ENCODE data around the gene MEF2A.

Gene MEF2A

DNA sequence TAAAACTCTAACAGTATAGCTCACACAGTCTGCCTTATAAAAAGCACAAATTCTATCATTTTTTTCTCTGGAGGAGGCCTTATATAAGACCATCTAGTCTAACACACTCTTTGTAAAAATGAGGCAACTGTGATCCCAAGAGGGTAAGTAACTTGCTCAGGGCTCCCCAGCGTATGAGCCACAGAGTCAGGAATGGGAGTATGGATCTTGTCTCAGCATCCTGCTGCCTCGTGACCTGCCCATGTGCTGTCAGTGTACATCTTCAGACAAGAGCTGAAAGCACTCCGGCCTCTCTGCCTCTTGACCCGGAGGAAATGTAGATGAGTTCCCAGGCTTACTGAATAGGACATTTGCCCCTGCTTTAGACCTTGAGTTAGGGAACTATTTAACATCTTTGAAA lies 28.4 kb upstream of the MEF2A start:
- TF ChIP-seq PPARA (CRISPR knock-in tag; IDR thresholded peaks at IDR 0.05; ENCODE audit: borderline replicate concordance) (no peak), ZC3H10 (CRISPR knock-in tag; IDR thresholded peaks at IDR 0.05) (no peak), RARB (CRISPR knock-in tag; IDR thresholded peaks at IDR 0.05) (no peak), SNAI2 (CRISPR knock-in tag; IDR thresholded peaks at IDR 0.05) (no peak)
- TF ChIP-seq, protein P1, sequence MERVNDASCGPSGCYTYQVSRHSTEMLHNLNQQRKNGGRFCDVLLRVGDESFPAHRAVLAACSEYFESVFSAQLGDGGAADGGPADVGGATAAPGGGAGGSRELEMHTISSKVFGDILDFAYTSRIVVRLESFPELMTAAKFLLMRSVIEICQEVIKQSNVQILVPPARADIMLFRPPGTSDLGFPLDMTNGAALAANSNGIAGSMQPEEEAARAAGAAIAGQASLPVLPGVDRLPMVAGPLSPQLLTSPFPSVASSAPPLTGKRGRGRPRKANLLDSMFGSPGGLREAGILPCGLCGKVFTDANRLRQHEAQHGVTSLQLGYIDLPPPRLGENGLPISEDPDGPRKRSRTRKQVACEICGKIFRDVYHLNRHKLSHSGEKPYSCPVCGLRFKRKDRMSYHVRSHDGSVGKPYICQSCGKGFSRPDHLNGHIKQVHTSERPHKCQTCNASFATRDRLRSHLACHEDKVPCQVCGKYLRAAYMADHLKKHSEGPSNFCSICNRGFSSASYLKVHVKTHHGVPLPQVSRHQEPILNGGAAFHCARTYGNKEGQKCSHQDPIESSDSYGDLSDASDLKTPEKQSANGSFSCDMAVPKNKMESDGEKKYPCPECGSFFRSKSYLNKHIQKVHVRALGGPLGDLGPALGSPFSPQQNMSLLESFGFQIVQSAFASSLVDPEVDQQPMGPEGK (CRISPR knock-in tag; IDR thresholded peaks at IDR 0.05; ENCODE audit: borderline replicate concordance) = no peak
- peak; percentile 77 for ATAC-seq

DNA sequence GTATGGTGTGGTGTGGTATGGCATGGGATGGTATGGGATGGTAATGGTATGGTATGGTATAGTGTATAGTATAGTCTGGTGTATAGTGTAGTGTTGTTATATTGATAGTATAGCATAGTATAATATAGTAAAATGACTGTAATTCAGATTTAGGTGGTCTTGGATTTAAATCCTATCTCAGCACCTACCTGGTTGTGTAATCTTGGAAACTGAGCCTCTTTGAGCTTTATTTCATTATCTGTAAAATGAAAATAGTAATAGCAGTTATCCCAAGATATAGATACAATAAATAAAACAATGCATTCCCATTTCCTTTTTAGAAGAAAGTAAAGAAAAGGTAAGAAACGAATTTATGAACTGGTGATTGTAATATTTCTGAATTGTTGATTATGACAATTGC lies 27.5 kb upstream of the MEF2A start:
- ATAC-seq = no peak
- TF ChIP-seq TCF4 (CRISPR knock-in tag; IDR thresholded peaks at IDR 0.05; ENCODE audit: borderline replicate concordance) (no peak), SNAI2 (CRISPR knock-in tag; IDR thresholded peaks at IDR 0.05) (no peak), ZNF8 (CRISPR knock-in tag; IDR thresholded peaks at IDR 0.05) (no peak), ZFP30 (CRISPR knock-in tag; IDR thresholded peaks at IDR 0.05) (no peak), TOX (CRISPR knock-in tag; IDR thresholded peaks at IDR 0.05; ENCODE audit: borderline replicate concordance) (no peak), ZNF70 (CRISPR knock-in tag; IDR thresholded peaks at IDR 0.05) (no peak), ZNF565 (CRISPR knock-in tag; conservative IDR thresholded peaks at IDR 0.05; ENCODE audit: low read depth) (no peak), RARB (CRISPR knock-in tag; IDR thresholded peaks at IDR 0.05) (no peak), PPARA (CRISPR knock-in tag; IDR thresholded peaks at IDR 0.05; ENCODE audit: borderline replicate concordance) (no peak), ZC3H10 (CRISPR knock-in tag; IDR thresholded peaks at IDR 0.05) (no peak), CSDC2 (CRISPR knock-in tag; IDR thresholded peaks at IDR 0.05) (no peak), GLIS3 (CRISPR knock-in tag; IDR thresholded peaks at IDR 0.05) (no peak), OSR1 (CRISPR knock-in tag; IDR thresholded peaks at IDR 0.05) (no peak), ZFP3 (CRISPR knock-in tag; IDR thresholded peaks at IDR 0.05) (no peak)
- TF ChIP-seq, protein P1 (CRISPR knock-in tag; IDR thresholded peaks at IDR 0.05; ENCODE audit: borderline replicate concordance) = no peak
- TF ChIP-seq, protein P2, sequence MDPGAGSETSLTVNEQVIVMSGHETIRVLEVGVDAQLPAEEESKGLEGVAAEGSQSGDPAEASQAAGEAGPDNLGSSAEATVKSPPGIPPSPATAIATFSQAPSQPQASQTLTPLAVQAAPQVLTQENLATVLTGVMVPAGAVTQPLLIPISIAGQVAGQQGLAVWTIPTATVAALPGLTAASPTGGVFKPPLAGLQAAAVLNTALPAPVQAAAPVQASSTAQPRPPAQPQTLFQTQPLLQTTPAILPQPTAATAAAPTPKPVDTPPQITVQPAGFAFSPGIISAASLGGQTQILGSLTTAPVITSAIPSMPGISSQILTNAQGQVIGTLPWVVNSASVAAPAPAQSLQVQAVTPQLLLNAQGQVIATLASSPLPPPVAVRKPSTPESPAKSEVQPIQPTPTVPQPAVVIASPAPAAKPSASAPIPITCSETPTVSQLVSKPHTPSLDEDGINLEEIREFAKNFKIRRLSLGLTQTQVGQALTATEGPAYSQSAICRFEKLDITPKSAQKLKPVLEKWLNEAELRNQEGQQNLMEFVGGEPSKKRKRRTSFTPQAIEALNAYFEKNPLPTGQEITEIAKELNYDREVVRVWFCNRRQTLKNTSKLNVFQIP (CRISPR knock-in tag; IDR thresholded peaks at IDR 0.05; ENCODE audit: borderline replicate concordance, low read depth) = no peak
- TF ChIP-seq, protein P3, sequence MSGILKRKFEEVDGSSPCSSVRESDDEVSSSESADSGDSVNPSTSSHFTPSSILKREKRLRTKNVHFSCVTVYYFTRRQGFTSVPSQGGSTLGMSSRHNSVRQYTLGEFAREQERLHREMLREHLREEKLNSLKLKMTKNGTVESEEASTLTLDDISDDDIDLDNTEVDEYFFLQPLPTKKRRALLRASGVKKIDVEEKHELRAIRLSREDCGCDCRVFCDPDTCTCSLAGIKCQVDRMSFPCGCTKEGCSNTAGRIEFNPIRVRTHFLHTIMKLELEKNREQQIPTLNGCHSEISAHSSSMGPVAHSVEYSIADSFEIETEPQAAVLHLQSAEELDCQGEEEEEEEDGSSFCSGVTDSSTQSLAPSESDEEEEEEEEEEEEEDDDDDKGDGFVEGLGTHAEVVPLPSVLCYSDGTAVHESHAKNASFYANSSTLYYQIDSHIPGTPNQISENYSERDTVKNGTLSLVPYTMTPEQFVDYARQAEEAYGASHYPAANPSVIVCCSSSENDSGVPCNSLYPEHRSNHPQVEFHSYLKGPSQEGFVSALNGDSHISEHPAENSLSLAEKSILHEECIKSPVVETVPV (CRISPR knock-in tag; IDR thresholded peaks at IDR 0.05) = no peak

DNA sequence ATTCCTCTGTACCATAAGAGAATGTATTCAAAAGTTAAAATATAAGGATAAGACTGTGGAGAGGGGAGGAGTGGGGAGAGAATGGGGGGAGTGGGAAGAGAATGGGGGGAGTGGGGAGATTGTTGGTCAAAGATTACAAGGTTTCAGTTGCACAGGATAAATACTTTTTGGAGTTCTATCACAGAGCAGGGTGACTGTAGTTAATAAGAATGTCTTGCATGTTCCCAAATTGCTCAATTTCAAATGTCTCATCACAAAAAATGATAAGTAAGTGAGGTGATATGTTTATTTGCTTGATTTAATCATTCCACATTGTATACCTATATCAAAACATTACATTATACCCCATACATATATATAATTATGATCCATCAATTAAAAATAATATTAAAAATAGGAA lies 23.0 kb upstream of the MEF2A start:
- ATAC-seq = no peak

DNA sequence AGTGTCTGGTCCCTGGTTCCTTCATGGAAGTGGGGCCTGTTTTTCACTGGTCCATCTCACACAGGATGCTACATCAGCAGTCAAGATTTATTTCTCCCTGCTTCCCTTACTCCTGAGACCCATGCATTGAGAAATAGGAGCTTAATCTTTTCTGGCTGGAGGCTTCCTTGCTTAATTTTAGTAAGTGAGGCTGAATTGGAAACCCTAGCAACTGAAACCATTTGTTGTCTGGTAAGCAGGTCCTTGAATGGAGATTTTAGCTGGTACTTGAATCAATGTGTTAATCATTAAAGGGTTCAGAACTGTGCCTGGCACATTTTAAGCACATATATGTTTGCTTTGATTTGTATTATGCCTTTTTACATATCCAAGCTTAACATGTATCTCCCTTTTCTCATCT lies 20.2 kb upstream of the MEF2A start:
- ATAC-seq = no peak
- TF ChIP-seq ARNTL (CRISPR knock-in tag; IDR thresholded peaks at IDR 0.05; ENCODE audit: borderline replicate concordance, low read depth) = no peak

More for the DNA sequence above, 23.0 kb upstream of the MEF2A start:
- no peak for TF ChIP-seq ZNF70 (CRISPR knock-in tag; IDR thresholded peaks at IDR 0.05)

DNA sequence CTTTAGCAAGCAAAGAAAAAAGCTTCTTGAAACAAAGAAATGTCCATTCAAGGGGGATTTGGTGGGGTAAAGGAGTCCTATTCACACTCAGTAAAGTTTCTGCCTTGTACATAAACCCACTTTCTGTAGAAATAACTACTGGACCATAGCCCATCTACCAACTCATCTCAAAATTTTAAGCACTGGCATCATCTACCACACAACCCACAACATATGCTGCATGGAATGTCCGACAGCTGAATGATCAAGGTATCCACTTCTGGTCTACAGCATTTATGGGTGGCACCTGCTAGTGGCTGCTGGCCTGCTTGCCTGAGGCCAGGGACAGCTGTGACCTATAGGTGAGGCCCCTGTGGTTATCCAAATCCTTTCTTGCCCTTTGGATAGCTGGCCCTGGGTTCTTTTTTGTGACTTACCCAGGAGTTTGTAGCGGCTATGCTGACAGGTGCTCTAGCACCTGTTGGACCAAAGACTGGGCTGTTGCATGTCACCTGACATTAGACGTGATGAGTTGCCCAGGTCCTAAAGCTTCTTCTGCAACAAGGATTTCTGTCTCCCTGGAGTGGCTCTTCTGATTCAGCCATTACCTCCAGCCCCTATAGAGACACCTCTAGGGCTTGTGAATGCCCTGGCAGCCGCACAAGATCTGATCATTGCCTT lies 19.2 kb upstream of the MEF2A start:
- no peak for TF ChIP-seq SNAI2 (CRISPR knock-in tag; IDR thresholded peaks at IDR 0.05)
- TF ChIP-seq ZC3H10 (CRISPR knock-in tag; IDR thresholded peaks at IDR 0.05) = no peak
- TF ChIP-seq, protein P3 (CRISPR knock-in tag; IDR thresholded peaks at IDR 0.05) = no peak
- ATAC-seq = no peak
